ENCODE data around the gene ERG.

Gene ERG

GRCh38 chr21:38424305-38425019 lies 73.8 kb downstream of the ERG start:
- DNase-seq (ENCODE audit: low read depth): no peak
- TF ChIP-seq, protein P1, sequence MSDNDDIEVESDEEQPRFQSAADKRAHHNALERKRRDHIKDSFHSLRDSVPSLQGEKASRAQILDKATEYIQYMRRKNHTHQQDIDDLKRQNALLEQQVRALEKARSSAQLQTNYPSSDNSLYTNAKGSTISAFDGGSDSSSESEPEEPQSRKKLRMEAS (IDR thresholded peaks at IDR 0.05; ENCODE audit: low read depth, low read length): no peak
- TF ChIP-seq POLR2A (IDR thresholded peaks at IDR 0.05; ENCODE audit: extremely low read depth, insufficient read length) (no peak), MYC (IDR thresholded peaks at IDR 0.05; ENCODE audit: low read depth, low read length) (no peak), CTCF (IDR thresholded peaks at IDR 0.05; ENCODE audit: low read depth, low read length) (no peak)
- H3K4me3 ChIP-seq (ENCODE audit: low read depth, low read length): no peak overlapping the region

- no peak for DNase-seq (ENCODE audit: low read depth)
- no peak overlapping the region for H3K4me3 ChIP-seq (ENCODE audit: low read depth, low read length)
- TF ChIP-seq, protein P1 (IDR thresholded peaks at IDR 0.05; ENCODE audit: low read depth, low read length): no peak
- TF ChIP-seq MYC (IDR thresholded peaks at IDR 0.05; ENCODE audit: low read depth, low read length) (no peak), CTCF (IDR thresholded peaks at IDR 0.05; ENCODE audit: low read depth, low read length) (no peak), POLR2A (IDR thresholded peaks at IDR 0.05; ENCODE audit: extremely low read depth, insufficient read length) (no peak)
Observed at GRCh38 chr21:38422082-38422481, 76.2 kb downstream of the ERG start.

- TF ChIP-seq POLR2A (IDR thresholded peaks at IDR 0.05; ENCODE audit: extremely low read depth, insufficient read length) (no peak), CTCF (IDR thresholded peaks at IDR 0.05; ENCODE audit: low read depth, low read length) (no peak), MYC (IDR thresholded peaks at IDR 0.05; ENCODE audit: low read depth, low read length) (no peak)
- TF ChIP-seq, protein P1 (IDR thresholded peaks at IDR 0.05; ENCODE audit: low read depth, low read length): no peak
- peak; percentile 14 for DNase-seq (ENCODE audit: low read depth)
- no peak overlapping the region for H3K4me3 ChIP-seq (ENCODE audit: low read depth, low read length)
Observed at GRCh38 chr21:38420140-38420539, 78.1 kb downstream of the ERG start.

GRCh38 chr21:38417726-38418125 lies 80.6 kb downstream of the ERG start:
- no peak overlapping the region for H3K4me3 ChIP-seq (ENCODE audit: low read depth, low read length)
- DNase-seq (ENCODE audit: low read depth): no peak
- TF ChIP-seq CTCF (IDR thresholded peaks at IDR 0.05; ENCODE audit: low read depth, low read length) (no peak), MYC (IDR thresholded peaks at IDR 0.05; ENCODE audit: low read depth, low read length) (no peak), POLR2A (IDR thresholded peaks at IDR 0.05; ENCODE audit: extremely low read depth, insufficient read length) (no peak)
- TF ChIP-seq, protein P1 (IDR thresholded peaks at IDR 0.05; ENCODE audit: low read depth, low read length): no peak

GRCh38 chr21:38416791-38417190 lies 81.5 kb downstream of the ERG start:
- peak; percentile 24 for DNase-seq (ENCODE audit: low read depth)
- TF ChIP-seq MYC (IDR thresholded peaks at IDR 0.05; ENCODE audit: low read depth, low read length) (no peak), CTCF (IDR thresholded peaks at IDR 0.05; ENCODE audit: low read depth, low read length) (no peak), POLR2A (IDR thresholded peaks at IDR 0.05; ENCODE audit: extremely low read depth, insufficient read length) (no peak)
- TF ChIP-seq, protein P1 (IDR thresholded peaks at IDR 0.05; ENCODE audit: low read depth, low read length): no peak
- H3K4me3 ChIP-seq (ENCODE audit: low read depth, low read length): no peak overlapping the region
